ENCODE results near the gene ARHGAP28. TPM values are rescaled to one million over a fixed set of nuclear protein-coding genes. Genes with fewer than 3 reads are reported as not detected.

ARHGAP28 gene
- total RNA-seq, 4 donors from 2014 or later, result 0.52 to 1.7 (median 0.75) TPM

DNA sequence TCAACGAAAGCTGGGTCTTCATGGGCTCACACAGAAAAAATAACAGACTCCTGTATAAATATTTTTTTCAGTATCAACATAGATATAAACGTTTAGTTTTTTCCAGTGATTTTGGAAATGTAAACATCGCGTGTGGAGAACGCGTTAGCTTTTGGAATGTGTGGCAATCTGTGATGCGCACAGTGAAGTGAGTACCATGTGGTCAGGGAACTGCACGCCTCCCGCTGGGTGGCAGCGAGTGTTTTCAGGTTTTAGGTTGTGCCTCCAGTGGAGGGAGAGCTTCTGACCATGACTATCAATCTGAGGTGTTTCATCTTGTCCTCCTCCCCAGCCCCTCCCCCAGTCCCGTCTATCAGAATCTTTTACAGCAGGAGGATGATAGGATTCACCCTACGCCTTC, 127.8 kb downstream of the ARHGAP28 start:
- Histone ChIP-seq H3K27me3 (no peaks in the 10 kb centered on the region), H3K4me1 (no peaks in the 10 kb centered on the region), H3K4me3 (no peak overlapping the region), H3K27ac (replicated peaks in 1 of 4) (no peak overlapping the region), H3K36me3 (no peaks in the 10 kb centered on the region), H3K9me3 (no peaks in the 10 kb centered on the region)
- intact Hi-C loops (cut with DNase I), result no loop called here
- TF ChIP-seq EP300 (IDR thresholded peaks at IDR 0.05) (no peak), POLR2AphosphoS5 (IDR thresholded peaks at IDR 0.05) (no peak), POLR2A (IDR thresholded peaks at IDR 0.05; ENCODE audit: low read depth) (no peak)
- TF ChIP-seq, protein P1, sequence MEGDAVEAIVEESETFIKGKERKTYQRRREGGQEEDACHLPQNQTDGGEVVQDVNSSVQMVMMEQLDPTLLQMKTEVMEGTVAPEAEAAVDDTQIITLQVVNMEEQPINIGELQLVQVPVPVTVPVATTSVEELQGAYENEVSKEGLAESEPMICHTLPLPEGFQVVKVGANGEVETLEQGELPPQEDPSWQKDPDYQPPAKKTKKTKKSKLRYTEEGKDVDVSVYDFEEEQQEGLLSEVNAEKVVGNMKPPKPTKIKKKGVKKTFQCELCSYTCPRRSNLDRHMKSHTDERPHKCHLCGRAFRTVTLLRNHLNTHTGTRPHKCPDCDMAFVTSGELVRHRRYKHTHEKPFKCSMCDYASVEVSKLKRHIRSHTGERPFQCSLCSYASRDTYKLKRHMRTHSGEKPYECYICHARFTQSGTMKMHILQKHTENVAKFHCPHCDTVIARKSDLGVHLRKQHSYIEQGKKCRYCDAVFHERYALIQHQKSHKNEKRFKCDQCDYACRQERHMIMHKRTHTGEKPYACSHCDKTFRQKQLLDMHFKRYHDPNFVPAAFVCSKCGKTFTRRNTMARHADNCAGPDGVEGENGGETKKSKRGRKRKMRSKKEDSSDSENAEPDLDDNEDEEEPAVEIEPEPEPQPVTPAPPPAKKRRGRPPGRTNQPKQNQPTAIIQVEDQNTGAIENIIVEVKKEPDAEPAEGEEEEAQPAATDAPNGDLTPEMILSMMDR (IDR thresholded peaks at IDR 0.05), result no peak
- DNase-seq (ENCODE audit: extremely low spot score), result no peak
- WGBS, result 73% methylated on average over 12 of the region's 12 CpGs

GRCh38 chr18:6859676-6860422, 130.3 kb downstream of the ARHGAP28 start:
- WGBS, result 97% methylated on average over 4 of the region's 4 CpGs
- TF ChIP-seq EP300 (IDR thresholded peaks at IDR 0.05) (no peak), POLR2A (IDR thresholded peaks at IDR 0.05; ENCODE audit: low read depth) (no peak), POLR2AphosphoS5 (IDR thresholded peaks at IDR 0.05) (no peak)
- TF ChIP-seq, protein P1 (IDR thresholded peaks at IDR 0.05), result no peak

DNA sequence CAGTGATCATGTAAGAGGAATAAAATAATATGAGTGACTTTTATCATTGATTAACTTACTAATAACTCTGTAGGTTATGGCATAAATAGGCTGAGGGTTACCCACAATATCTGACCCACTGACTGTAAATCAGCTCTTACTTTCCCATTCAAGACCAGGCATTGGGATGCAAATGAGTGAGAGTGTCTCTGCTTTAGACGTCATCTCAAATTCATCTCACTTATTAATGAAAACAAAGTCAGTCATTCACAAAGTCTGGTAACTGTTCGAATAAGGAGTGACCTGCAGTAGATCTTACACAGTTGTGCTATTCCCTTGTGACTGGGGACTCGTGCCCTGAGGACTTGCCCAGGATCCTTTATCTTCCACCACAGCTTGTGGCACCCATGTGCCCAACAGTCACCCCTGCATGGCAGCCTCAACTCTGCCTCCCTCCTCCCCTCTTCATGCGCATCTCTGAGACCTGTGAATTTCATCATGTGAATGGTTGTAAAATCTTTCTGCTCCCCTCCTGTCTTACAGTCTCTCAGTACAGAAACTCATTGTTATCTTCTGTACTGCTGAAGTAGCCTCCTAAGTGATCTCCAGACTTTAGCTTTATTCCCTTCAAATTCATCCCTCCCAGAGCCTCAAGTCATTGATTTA, 131.4 kb downstream of the ARHGAP28 start:
- Histone ChIP-seq H3K9me3 (no peaks in the 10 kb centered on the region), H3K4me1 (no peaks in the 10 kb centered on the region), H3K4me3 (no peak overlapping the region), H3K27ac (replicated peaks in 1 of 4) (no peak overlapping the region), H3K27me3 (no peaks in the 10 kb centered on the region), H3K36me3 (no peaks in the 10 kb centered on the region)
- TF ChIP-seq POLR2AphosphoS5 (IDR thresholded peaks at IDR 0.05), result no peak
- no peak for TF ChIP-seq POLR2A (IDR thresholded peaks at IDR 0.05; ENCODE audit: low read depth)
- no peak for TF ChIP-seq EP300 (IDR thresholded peaks at IDR 0.05)
- TF ChIP-seq, protein P1 (IDR thresholded peaks at IDR 0.05), result no peak
- DNase-seq (ENCODE audit: extremely low spot score), result no peak
- intact Hi-C loops (cut with DNase I), result no loop called here
- WGBS, result 89% methylated on average over 4 of the region's 4 CpGs

More at GRCh38 chr18:6859676-6860422, 130.3 kb downstream of the ARHGAP28 start:
- no peak overlapping the region for H3K27ac ChIP-seq (replicated peaks in 1 of 4)
- intact Hi-C loops (cut with DNase I), result no loop called here
- no peak overlapping the region for H3K4me3 ChIP-seq
- no peaks in the 10 kb centered on the region for H3K27me3 ChIP-seq
- no peak for DNase-seq (ENCODE audit: extremely low spot score)
- H3K9me3 ChIP-seq, result no peaks in the 10 kb centered on the region
- H3K36me3 ChIP-seq, result no peaks in the 10 kb centered on the region
- no peaks in the 10 kb centered on the region for H3K4me1 ChIP-seq

DNA sequence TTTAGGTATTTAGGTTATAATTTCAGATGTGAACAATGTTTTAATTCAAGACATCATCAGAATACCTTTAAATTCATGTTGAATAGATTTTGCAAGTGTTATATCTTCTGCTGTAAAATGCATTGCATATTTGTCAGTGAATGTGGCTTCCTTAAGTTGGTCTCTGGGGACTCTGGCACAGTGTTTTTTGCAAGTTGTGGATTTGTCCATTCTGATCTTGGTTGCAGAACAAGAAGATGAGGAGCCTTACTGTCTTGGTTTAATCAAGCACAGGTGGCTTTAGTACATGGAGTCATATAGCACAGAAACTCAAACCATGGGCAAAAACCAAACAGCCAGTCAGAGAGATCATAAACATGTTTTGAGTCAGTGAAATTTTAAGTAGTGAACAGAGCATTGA, 135.7 kb downstream of the ARHGAP28 start:
- Histone ChIP-seq H3K36me3 (no peaks in the 10 kb centered on the region), H3K4me3 (no peak overlapping the region), H3K27ac (replicated peaks in 1 of 4) (no peak overlapping the region), H3K9me3 (no peaks in the 10 kb centered on the region), H3K27me3 (no peaks in the 10 kb centered on the region), H3K4me1 (no peaks in the 10 kb centered on the region)
- TF ChIP-seq EP300 (IDR thresholded peaks at IDR 0.05) (no peak), POLR2AphosphoS5 (IDR thresholded peaks at IDR 0.05) (no peak), POLR2A (IDR thresholded peaks at IDR 0.05; ENCODE audit: low read depth) (no peak)
- TF ChIP-seq, protein P1 (IDR thresholded peaks at IDR 0.05), result no peak
- peak; percentile 57 for DNase-seq (ENCODE audit: extremely low spot score)
- intact Hi-C loops (cut with DNase I), result no loop called here
